Stimulated activated naive CD8-positive, alpha-beta T cell treated with anti-CD3 and anti-CD28 coated beads, Interleukin-15, Interleukin-2, amounts not matched to agents 100 U/mL and 50 U/mL, for 24 hours (primary cell): Measurements from ENCODE around the gene MLLT6.

Source experiments
- ATAC-seq: fragments of 150-1000 bp; cut with Tn5 transposase; one replicate; pipeline ENCODE4 v1.10.0; 2021
- DNase-seq: peaks from one replicate; pipeline ENCODE4 v3.0.0; 2021

Gene MLLT6

GRCh38 chr17:38743556-38744171, 38.6 kb downstream of the MLLT6 start:
- DNase-seq (no peak), ATAC-seq (no peak)

GRCh38 chr17:38745545-38745944, 40.5 kb downstream of the MLLT6 start:
- DNase-seq (no peak), ATAC-seq (no peak)

GRCh38 chr17:38746004-38746848, 41.2 kb downstream of the MLLT6 start:
- DNase-seq (no peak), ATAC-seq (no peak)

GRCh38 chr17:38746849-38747462, 41.9 kb downstream of the MLLT6 start:
- DNase-seq: no peak
- no peak for ATAC-seq

- ATAC-seq: no peak
- no peak for DNase-seq
Measured at GRCh38 chr17:38747463-38748148, 42.5 kb downstream of the MLLT6 start.

- no peak for ATAC-seq
- DNase-seq: no peak
Measured at GRCh38 chr17:38748149-38748891, 43.2 kb downstream of the MLLT6 start, which contains the start of gene PCGF2. TSS of gene PCGF2 (minus strand) at chr17:38748336. CDS start at chr17:38740402, 7,934 bp downstream.

GRCh38 chr17:38748892-38749222, 43.8 kb downstream of the MLLT6 start:
- ATAC-seq (no peak), DNase-seq (no peak)

GRCh38 chr17:38749223-38750043, 44.4 kb downstream of the MLLT6 start:
- no peak for DNase-seq
- ATAC-seq: no peak

GRCh38 chr17:38750044-38750311, 44.9 kb downstream of the MLLT6 start:
- ATAC-seq (no peak), DNase-seq (no peak)

GRCh38 chr17:38750312-38751121, 45.4 kb downstream of the MLLT6 start:
- no peak for ATAC-seq
- DNase-seq: no peak

GRCh38 chr17:38751144-38751807, 46.2 kb downstream of the MLLT6 start:
- ATAC-seq (no peak), DNase-seq (no peak)

GRCh38 chr17:38751808-38752307, 46.8 kb downstream of the MLLT6 start:
- DNase-seq (peak; percentile 87), ATAC-seq (peak; percentile 25)

- DNase-seq (peak; percentile 96), ATAC-seq (peak; percentile 91)
Measured at GRCh38 chr17:38752308-38753070, 47.4 kb downstream of the MLLT6 start, which contains the start of gene PSMB3. TSS of gene PSMB3 (plus strand) at chr17:38752741. CDS start at chr17:38752827, 86 bp downstream.

- no peak for ATAC-seq
- DNase-seq: no peak
Measured at GRCh38 chr17:38753071-38753506, 48.0 kb downstream of the MLLT6 start.

GRCh38 chr17:38761612-38762011, 56.5 kb downstream of the MLLT6 start:
- DNase-seq: peak; percentile 43
- peak; percentile 32 for ATAC-seq

- no peak for ATAC-seq
Measured at GRCh38 chr17:38762231-38762630, 57.2 kb downstream of the MLLT6 start.

GRCh38 chr17:38766341-38766740, 61.3 kb downstream of the MLLT6 start:
- ATAC-seq (no peak), DNase-seq (no peak)

More at GRCh38 chr17:38762231-38762630, 57.2 kb downstream of the MLLT6 start:
- DNase-seq: no peak

GRCh38 chr17:38768417-38768816, 63.3 kb downstream of the MLLT6 start:
- DNase-seq (no peak), ATAC-seq (no peak)

GRCh38 chr17:38773258-38773657, 68.2 kb downstream of the MLLT6 start:
- DNase-seq: no peak
- no peak for ATAC-seq
